Measurements from ENCODE around the gene ADD1. TPM values are rescaled to one million over a fixed set of nuclear protein-coding genes. Genes with fewer than 3 reads are reported as not detected.

Gene ADD1
- polyA plus RNA-seq, 1 donor (not counting 4 experiments of a cell fraction or from before 2014, with no cell fraction given) = 109 TPM

DNA sequence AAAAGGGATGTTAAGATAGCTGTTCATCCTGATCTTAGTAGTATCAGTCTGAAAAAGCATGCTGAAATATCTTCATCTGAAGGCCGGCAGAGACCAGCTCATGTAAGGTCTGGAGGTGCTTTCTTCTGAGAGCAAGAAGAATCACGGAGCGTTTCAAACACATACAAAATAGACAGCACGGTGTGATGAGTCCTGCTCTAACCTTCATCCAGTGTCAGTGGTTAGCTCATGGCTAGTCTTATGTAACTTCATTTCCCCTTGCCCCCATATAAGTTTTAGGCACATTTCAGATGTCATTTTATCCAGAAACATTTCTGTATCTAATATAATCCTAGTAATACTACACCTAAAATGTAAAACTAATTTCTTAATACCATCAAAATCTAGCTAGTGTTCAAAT, 27.8 kb downstream of the ADD1 start:
- no peak for DNase-seq (ENCODE audit: low read depth, low spot score)
- H2AFZ ChIP-seq (ENCODE audit: control insufficient read depth, low read length) = no peak overlapping the region
- dilution Hi-C loops (cut with MboI; ENCODE audit: extremely low pct_ligation_motif_present, low sequenced_read_pairs) = no loop called here
- H4K20me1 ChIP-seq (ENCODE audit: control insufficient read depth, extremely low read depth, insufficient read depth, low read length) = peaks cover 15% of the 10 kb centered on the region
- H3K9ac ChIP-seq (ENCODE audit: control insufficient read depth, extremely low read depth, insufficient read depth, low read length) = no peak overlapping the region
- H3K79me2 ChIP-seq (ENCODE audit: control insufficient read depth, insufficient read depth, low read length) = peaks cover 87% of the 10 kb centered on the region
- H3K36me3 ChIP-seq (ENCODE audit: control insufficient read depth in 2 of 2, extremely low read depth in 1 of 2, insufficient read depth in 2 of 2, low read length in 2 of 2) = no peaks in the 10 kb centered on the region
- H3K4me2 ChIP-seq (ENCODE audit: control insufficient read depth, extremely low read depth, insufficient read depth, low read depth, low read length) = no peak overlapping the region
- no peak overlapping the region for H3K27ac ChIP-seq (ENCODE audit: control insufficient read depth, insufficient read depth, low read length)
- H3K27me3 ChIP-seq (ENCODE audit: control insufficient read depth, extremely low read depth, insufficient read depth, low read length) = no peaks in the 10 kb centered on the region
- H3K9me1 ChIP-seq (ENCODE audit: control insufficient read depth, extremely low read depth, insufficient read depth, low read length) = no peaks in the 10 kb centered on the region
- no peak for TF ChIP-seq EZH2 (IDR thresholded peaks at IDR 0.05; ENCODE audit: low read length)
- TF ChIP-seq, protein P1, sequence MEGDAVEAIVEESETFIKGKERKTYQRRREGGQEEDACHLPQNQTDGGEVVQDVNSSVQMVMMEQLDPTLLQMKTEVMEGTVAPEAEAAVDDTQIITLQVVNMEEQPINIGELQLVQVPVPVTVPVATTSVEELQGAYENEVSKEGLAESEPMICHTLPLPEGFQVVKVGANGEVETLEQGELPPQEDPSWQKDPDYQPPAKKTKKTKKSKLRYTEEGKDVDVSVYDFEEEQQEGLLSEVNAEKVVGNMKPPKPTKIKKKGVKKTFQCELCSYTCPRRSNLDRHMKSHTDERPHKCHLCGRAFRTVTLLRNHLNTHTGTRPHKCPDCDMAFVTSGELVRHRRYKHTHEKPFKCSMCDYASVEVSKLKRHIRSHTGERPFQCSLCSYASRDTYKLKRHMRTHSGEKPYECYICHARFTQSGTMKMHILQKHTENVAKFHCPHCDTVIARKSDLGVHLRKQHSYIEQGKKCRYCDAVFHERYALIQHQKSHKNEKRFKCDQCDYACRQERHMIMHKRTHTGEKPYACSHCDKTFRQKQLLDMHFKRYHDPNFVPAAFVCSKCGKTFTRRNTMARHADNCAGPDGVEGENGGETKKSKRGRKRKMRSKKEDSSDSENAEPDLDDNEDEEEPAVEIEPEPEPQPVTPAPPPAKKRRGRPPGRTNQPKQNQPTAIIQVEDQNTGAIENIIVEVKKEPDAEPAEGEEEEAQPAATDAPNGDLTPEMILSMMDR (optimal IDR thresholded peaks at IDR 0.05 in 1 of 3, IDR thresholded peaks at IDR 0.05 in 1 of 3, conservative IDR thresholded peaks at IDR 0.05 in 1 of 3; ENCODE audit: extremely low read depth in 1 of 3, insufficient read depth in 2 of 3, low read length in 3 of 3) = no peak
- FAIRE-seq = no peak
- H3K4me3 ChIP-seq (ENCODE audit: control insufficient read depth in 2 of 3, extremely low read depth in 1 of 3, insufficient read depth in 2 of 3, low read depth in 1 of 3, low read length in 3 of 3) = no peak overlapping the region
- H3K4me1 ChIP-seq (ENCODE audit: control insufficient read depth, extremely low read depth, insufficient read depth, low read length) = no peaks in the 10 kb centered on the region
- no peaks in the 10 kb centered on the region for H3K9me3 ChIP-seq (ENCODE audit: control insufficient read depth, low read depth, low read length)

DNA sequence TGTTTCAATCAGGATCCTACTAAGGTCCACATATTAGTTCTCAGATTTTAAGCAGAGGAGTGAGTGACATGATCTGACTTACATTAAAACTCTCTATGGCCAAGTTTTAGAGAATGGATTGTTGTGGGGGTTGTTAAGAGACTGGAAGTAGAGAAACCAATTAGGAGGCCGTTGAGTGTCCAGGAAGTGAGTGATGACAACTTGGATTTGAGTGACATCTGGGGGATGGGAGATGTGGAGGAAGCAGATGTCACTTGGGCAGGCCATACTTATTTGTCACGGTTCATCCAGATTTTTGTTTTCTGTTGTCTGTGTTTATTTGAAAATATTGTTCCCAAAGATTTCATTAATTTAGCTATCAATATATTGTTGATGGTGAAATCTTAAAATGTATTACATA, 28.3 kb downstream of the ADD1 start:
- Histone ChIP-seq H3K9ac (ENCODE audit: control insufficient read depth, extremely low read depth, insufficient read depth, low read length) (no peak overlapping the region), H3K4me1 (ENCODE audit: control insufficient read depth, extremely low read depth, insufficient read depth, low read length) (no peaks in the 10 kb centered on the region), H3K4me3 (ENCODE audit: control insufficient read depth in 2 of 3, extremely low read depth in 1 of 3, insufficient read depth in 2 of 3, low read depth in 1 of 3, low read length in 3 of 3) (no peak overlapping the region), H4K20me1 (ENCODE audit: control insufficient read depth, extremely low read depth, insufficient read depth, low read length) (peaks cover 15% of the 10 kb centered on the region), H3K79me2 (ENCODE audit: control insufficient read depth, insufficient read depth, low read length) (peaks cover 83% of the 10 kb centered on the region), H3K27me3 (ENCODE audit: control insufficient read depth, extremely low read depth, insufficient read depth, low read length) (no peaks in the 10 kb centered on the region), H2AFZ (ENCODE audit: control insufficient read depth, low read length) (no peak overlapping the region), H3K36me3 (ENCODE audit: control insufficient read depth in 2 of 2, extremely low read depth in 1 of 2, insufficient read depth in 2 of 2, low read length in 2 of 2) (peaks cover 0 to under 1% of the 10 kb centered on the region in 2 experiments), H3K9me3 (ENCODE audit: control insufficient read depth, low read depth, low read length) (no peaks in the 10 kb centered on the region), H3K4me2 (ENCODE audit: control insufficient read depth, extremely low read depth, insufficient read depth, low read depth, low read length) (no peak overlapping the region), H3K27ac (ENCODE audit: control insufficient read depth, insufficient read depth, low read length) (no peak overlapping the region), H3K9me1 (ENCODE audit: control insufficient read depth, extremely low read depth, insufficient read depth, low read length) (no peaks in the 10 kb centered on the region)
- DNase-seq (ENCODE audit: low read depth, low spot score) (no peak), FAIRE-seq (no peak)
- TF ChIP-seq EZH2 (IDR thresholded peaks at IDR 0.05; ENCODE audit: low read length) = no peak
- TF ChIP-seq, protein P1 (optimal IDR thresholded peaks at IDR 0.05 in 1 of 3, IDR thresholded peaks at IDR 0.05 in 1 of 3, conservative IDR thresholded peaks at IDR 0.05 in 1 of 3; ENCODE audit: extremely low read depth in 1 of 3, insufficient read depth in 2 of 3, low read length in 3 of 3) = no peak
- dilution Hi-C loops (cut with MboI; ENCODE audit: extremely low pct_ligation_motif_present, low sequenced_read_pairs) = no loop called here
